GM23338 (cell line): ENCODE measurements around the gene ACE2. TPM values are rescaled to one million over a fixed set of nuclear protein-coding genes. Genes with fewer than 3 reads are reported as not detected.

Experiments
- ATAC-seq: fragments of 200-7000 bp; cut with Tn5 transposase; 3 replicates; pipeline ENCODE4 v1.9.1; 2020
- DNase-seq: peaks from one replicate; pipeline ENCODE4 v3.0.0-alpha.2; 2015; ENCODE audit warnings: low spot score
- H2AFZ ChIP-seq: fragments of 200-600 bp; sonication (generic); 2 replicates; pipeline ENCODE4 v1.8.0; 2016; ENCODE audit warnings: antibody characterized with exemption, mild to moderate bottlenecking, moderate library complexity
- H3F3A ChIP-seq: fragments of 200-600 bp; sonication (generic); replicated peaks from 2 replicates; pipeline ENCODE4 v1.8.0; 2017; ENCODE audit warnings: antibody characterized with exemption, mixed run types, low read depth
- H3K27ac ChIP-seq: fragments of 200-600 bp; sonication (generic); 2 replicates; pipeline ENCODE4 v1.6.1; 2016; ENCODE audit warnings: low read depth
- H3K27me3 ChIP-seq: fragments of 200-600 bp; sonication (generic); 2 replicates; pipeline ENCODE4 v1.8.0; 2016; ENCODE audit warnings: mild to moderate bottlenecking, mixed run types, moderate library complexity; ENCODE audit not compliant: insufficient read depth
- H3K36me3 ChIP-seq: fragments of 200-600 bp; sonication (generic); 2 replicates; pipeline ENCODE4 v1.8.0; 2016; ENCODE audit warnings: mild to moderate bottlenecking; ENCODE audit not compliant: insufficient read depth
- H3K4me1 ChIP-seq: fragments of 200-600 bp; sonication (generic); 2 replicates; pipeline ENCODE4 v1.8.0; 2016; ENCODE audit warnings: mild to moderate bottlenecking, moderate library complexity; ENCODE audit not compliant: insufficient read depth
- H3K4me2 ChIP-seq: fragments of 200-600 bp; sonication (generic); 2 replicates; pipeline ENCODE4 v1.7.1; 2017; ENCODE audit warnings: mixed run types
- H3K4me3 ChIP-seq: fragments of 200-600 bp; sonication (generic); 2 replicates; pipeline ENCODE4 v1.6.1; 2016; ENCODE audit warnings: mixed run types
- H3K79me2 ChIP-seq: fragments of 200-600 bp; sonication (generic); replicated peaks from 2 replicates; pipeline ENCODE4 v1.8.0; 2017; ENCODE audit warnings: mild to moderate bottlenecking; ENCODE audit not compliant: insufficient read depth
- H3K9me2 ChIP-seq: fragments of 200-600 bp; sonication (generic); 2 replicates; pipeline ENCODE4 v1.8.0; 2017; ENCODE audit not compliant: insufficient read depth
- H4K20me1 ChIP-seq: fragments of 200-600 bp; sonication (generic); replicated peaks from 2 replicates; pipeline ENCODE4 v1.8.0; 2017; ENCODE audit warnings: mild to moderate bottlenecking; ENCODE audit not compliant: insufficient read depth
- H3K27ac Mint-ChIP-seq: 2 replicates; pipeline ENCODE4 v1.8.0; 2020; ENCODE audit warnings: inconsistent platforms, mild to moderate bottlenecking, moderate library complexity, mixed read lengths
- H3K27me3 Mint-ChIP-seq: 3 replicates; pipeline ENCODE4 v1.8.0; 2022; ENCODE audit warnings: low read depth, mild to moderate bottlenecking, moderate library complexity, mixed read lengths, inconsistent platforms; ENCODE audit not compliant: insufficient read depth, poor library complexity
- H3K36me3 Mint-ChIP-seq: 3 replicates; pipeline ENCODE4 v1.8.0; 2021; ENCODE audit warnings: low read depth, mild to moderate bottlenecking, inconsistent platforms, moderate library complexity, mixed read lengths
- H3K4me1 Mint-ChIP-seq: 3 replicates; pipeline ENCODE4 v1.8.0; 2020; ENCODE audit warnings: mild to moderate bottlenecking, inconsistent platforms, mixed read lengths
- H3K4me3 Mint-ChIP-seq: 3 replicates; pipeline ENCODE4 v1.8.0; 2021; ENCODE audit warnings: moderate library complexity, mild to moderate bottlenecking, inconsistent platforms, mixed read lengths
- H3K9me3 Mint-ChIP-seq: 3 replicates; pipeline ENCODE4 v1.8.0; 2020; ENCODE audit warnings: moderate library complexity, mild to moderate bottlenecking, inconsistent platforms, mixed read lengths
- EZH2phosphoT487 ChIP-seq: fragments of 200-600 bp; sonication (generic); IDR thresholded peaks from one replicate; pipeline ENCODE4 v1.8.1; 2018; ENCODE audit warnings: antibody characterized with exemption; ENCODE audit not compliant: unreplicated experiment
- NANOG ChIP-seq: IDR thresholded peaks from 2 replicates; pipeline ENCODE4 v1.6.1; 2016; ENCODE audit warnings: antibody characterized with exemption, borderline replicate concordance
- polyA plus RNA-seq: library from polyadenylated mRNA; unstranded; fragments of >200 nt; fragmentation: Nextera tagmentation; extraction: Ambion mirVana; gene quantifications from 2 replicates; pipeline ENCODE4 v1.2.1, GENCODE V29; 2016
- total RNA-seq: library from RNA; depleted of rRNA; stranded (reverse); fragments of >200 nt; shearing (Covaris generic); gene quantifications from 2 replicates; pipeline ENCODE4 v1.2.3, GENCODE V29; 2014
- TF ChIP-seq, protein P1 (sequence below): IDR thresholded peaks from 2 replicates; pipeline ENCODE4 v1.6.1; 2016; ENCODE audit warnings: antibody characterized with exemption
- TF ChIP-seq, protein P2 (sequence below): IDR thresholded peaks from one replicate; pipeline ENCODE4 v1.6.1; 2018; ENCODE audit warnings: antibody characterized with exemption; ENCODE audit not compliant: unreplicated experiment
- TF ChIP-seq, protein P3 (sequence below), 2 experiments: fragments of 200-600 bp in 1 of 2; sonication (generic) in 1 of 2; conservative IDR thresholded peaks; 2 replicates each; pipeline versions ENCODE4 v1.5.1 to v1.6.1; 2016 to 2017; ENCODE audit warnings: antibody characterized with exemption in 2 of 2, low read depth in 2 of 2, mild to moderate bottlenecking in 2 of 2, moderate library complexity in 1 of 2

The ACE2 gene
- total and polyA plus RNA-seq, 2 experiments from 2014 or later, result 0.10 TPM; not detected in 1

DNA sequence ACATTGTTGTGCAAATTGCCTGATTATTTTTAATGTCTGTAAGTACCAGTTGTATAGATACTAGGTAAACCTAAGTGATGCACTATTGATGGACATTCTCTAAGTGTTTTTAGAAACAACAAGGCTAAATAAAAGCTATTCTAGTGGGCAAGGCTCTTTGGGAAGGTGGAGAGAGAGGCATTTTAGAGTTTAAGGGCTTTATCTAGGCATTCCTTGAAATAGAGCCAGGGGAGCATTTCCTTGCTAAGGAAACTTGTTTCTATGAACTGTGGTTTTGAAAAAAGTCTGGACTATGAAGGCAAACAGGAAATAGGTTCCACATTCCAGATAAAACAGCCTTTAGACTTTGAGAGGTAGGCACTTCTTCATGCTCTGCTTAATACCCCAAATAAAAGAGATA is 76.3 kb downstream of the ACE2 start:
- no peak for ATAC-seq
- no peaks in the 10 kb centered on the region for H3K27me3 Mint-ChIP-seq

DNA sequence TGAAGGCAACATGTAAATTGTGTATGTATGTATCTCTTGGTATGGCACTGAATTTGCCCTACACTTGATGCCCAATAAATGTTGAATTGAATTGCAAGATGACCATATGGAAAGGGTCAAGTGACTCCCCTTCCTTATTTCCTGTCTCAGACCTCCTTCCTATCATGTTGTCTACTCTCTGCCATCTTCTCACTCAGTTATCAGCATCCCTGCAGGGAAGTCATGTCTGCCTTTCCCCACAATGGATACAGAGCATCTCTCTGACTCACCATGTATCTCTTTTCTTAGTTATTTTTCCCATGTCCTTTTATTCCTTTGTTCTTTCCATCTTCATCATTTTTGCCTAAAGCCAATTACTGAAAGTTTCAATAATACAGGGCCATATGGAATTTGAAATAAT is 77.7 kb downstream of the ACE2 start:
- H3K27ac ChIP-seq, result no peak overlapping the region
- DNase-seq (no peak), ATAC-seq (no peak)
- Mint-ChIP-seq H3K9me3 (no peaks in the 10 kb centered on the region), H3K4me1 (no peaks in the 10 kb centered on the region), H3K36me3 (no peaks in the 10 kb centered on the region), H3K4me3 (no peak overlapping the region), H3K27me3 (no peaks in the 10 kb centered on the region), H3K27ac (no peak overlapping the region)
- H3F3A ChIP-seq, result no peaks in the 10 kb centered on the region
- no peaks in the 10 kb centered on the region for H3K79me2 ChIP-seq
- H3K4me3 ChIP-seq, result no peak overlapping the region
- H3K36me3 ChIP-seq, result no peaks in the 10 kb centered on the region
- no peaks in the 10 kb centered on the region for H3K9me2 ChIP-seq
- H3K4me2 ChIP-seq, result no peak overlapping the region
- no peaks in the 10 kb centered on the region for H3K27me3 ChIP-seq
- H2AFZ ChIP-seq, result no peak overlapping the region
- no peaks in the 10 kb centered on the region for H3K4me1 ChIP-seq
- H4K20me1 ChIP-seq, result no peaks in the 10 kb centered on the region
- TF ChIP-seq, protein P1, sequence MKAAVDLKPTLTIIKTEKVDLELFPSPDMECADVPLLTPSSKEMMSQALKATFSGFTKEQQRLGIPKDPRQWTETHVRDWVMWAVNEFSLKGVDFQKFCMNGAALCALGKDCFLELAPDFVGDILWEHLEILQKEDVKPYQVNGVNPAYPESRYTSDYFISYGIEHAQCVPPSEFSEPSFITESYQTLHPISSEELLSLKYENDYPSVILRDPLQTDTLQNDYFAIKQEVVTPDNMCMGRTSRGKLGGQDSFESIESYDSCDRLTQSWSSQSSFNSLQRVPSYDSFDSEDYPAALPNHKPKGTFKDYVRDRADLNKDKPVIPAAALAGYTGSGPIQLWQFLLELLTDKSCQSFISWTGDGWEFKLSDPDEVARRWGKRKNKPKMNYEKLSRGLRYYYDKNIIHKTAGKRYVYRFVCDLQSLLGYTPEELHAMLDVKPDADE, result no peak
- TF ChIP-seq, protein P2, sequence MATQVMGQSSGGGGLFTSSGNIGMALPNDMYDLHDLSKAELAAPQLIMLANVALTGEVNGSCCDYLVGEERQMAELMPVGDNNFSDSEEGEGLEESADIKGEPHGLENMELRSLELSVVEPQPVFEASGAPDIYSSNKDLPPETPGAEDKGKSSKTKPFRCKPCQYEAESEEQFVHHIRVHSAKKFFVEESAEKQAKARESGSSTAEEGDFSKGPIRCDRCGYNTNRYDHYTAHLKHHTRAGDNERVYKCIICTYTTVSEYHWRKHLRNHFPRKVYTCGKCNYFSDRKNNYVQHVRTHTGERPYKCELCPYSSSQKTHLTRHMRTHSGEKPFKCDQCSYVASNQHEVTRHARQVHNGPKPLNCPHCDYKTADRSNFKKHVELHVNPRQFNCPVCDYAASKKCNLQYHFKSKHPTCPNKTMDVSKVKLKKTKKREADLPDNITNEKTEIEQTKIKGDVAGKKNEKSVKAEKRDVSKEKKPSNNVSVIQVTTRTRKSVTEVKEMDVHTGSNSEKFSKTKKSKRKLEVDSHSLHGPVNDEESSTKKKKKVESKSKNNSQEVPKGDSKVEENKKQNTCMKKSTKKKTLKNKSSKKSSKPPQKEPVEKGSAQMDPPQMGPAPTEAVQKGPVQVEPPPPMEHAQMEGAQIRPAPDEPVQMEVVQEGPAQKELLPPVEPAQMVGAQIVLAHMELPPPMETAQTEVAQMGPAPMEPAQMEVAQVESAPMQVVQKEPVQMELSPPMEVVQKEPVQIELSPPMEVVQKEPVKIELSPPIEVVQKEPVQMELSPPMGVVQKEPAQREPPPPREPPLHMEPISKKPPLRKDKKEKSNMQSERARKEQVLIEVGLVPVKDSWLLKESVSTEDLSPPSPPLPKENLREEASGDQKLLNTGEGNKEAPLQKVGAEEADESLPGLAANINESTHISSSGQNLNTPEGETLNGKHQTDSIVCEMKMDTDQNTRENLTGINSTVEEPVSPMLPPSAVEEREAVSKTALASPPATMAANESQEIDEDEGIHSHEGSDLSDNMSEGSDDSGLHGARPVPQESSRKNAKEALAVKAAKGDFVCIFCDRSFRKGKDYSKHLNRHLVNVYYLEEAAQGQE, result no peak
- TF ChIP-seq NANOG (no peak), EZH2phosphoT487 (no peak)

More for the DNA sequence above, 76.3 kb downstream of the ACE2 start:
- Histone ChIP-seq H3F3A (no peaks in the 10 kb centered on the region), H3K4me1 (no peaks in the 10 kb centered on the region), H3K36me3 (no peaks in the 10 kb centered on the region), H3K27me3 (no peaks in the 10 kb centered on the region), H3K27ac (no peak overlapping the region), H3K4me3 (no peak overlapping the region), H3K4me2 (no peak overlapping the region), H4K20me1 (no peaks in the 10 kb centered on the region), H3K9me2 (no peaks in the 10 kb centered on the region), H3K79me2 (no peaks in the 10 kb centered on the region), H2AFZ (no peak overlapping the region)
- TF ChIP-seq, protein P2, result no peak
- TF ChIP-seq, protein P3, sequence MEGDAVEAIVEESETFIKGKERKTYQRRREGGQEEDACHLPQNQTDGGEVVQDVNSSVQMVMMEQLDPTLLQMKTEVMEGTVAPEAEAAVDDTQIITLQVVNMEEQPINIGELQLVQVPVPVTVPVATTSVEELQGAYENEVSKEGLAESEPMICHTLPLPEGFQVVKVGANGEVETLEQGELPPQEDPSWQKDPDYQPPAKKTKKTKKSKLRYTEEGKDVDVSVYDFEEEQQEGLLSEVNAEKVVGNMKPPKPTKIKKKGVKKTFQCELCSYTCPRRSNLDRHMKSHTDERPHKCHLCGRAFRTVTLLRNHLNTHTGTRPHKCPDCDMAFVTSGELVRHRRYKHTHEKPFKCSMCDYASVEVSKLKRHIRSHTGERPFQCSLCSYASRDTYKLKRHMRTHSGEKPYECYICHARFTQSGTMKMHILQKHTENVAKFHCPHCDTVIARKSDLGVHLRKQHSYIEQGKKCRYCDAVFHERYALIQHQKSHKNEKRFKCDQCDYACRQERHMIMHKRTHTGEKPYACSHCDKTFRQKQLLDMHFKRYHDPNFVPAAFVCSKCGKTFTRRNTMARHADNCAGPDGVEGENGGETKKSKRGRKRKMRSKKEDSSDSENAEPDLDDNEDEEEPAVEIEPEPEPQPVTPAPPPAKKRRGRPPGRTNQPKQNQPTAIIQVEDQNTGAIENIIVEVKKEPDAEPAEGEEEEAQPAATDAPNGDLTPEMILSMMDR (conservative IDR thresholded peaks at IDR 0.05; ENCODE audit: low read depth in 2 of 2), result no peak
- no peak for TF ChIP-seq EZH2phosphoT487
- DNase-seq, result no peak
- Mint-ChIP-seq H3K9me3 (no peaks in the 10 kb centered on the region), H3K4me3 (no peak overlapping the region), H3K27ac (no peak overlapping the region), H3K4me1 (no peaks in the 10 kb centered on the region), H3K36me3 (no peaks in the 10 kb centered on the region)
